CD4-positive, alpha-beta T cell (primary cell): ENCODE measurements around the gene EHD3. TPM values are rescaled to one million over a fixed set of nuclear protein-coding genes. Genes with fewer than 3 reads are reported as not detected.

Experiments used
- ATAC-seq: fragments of 200-7000 bp; cut with Tn5 transposase; one replicate; pipeline ENCODE4 v1.10.0; 2022; ENCODE audit warnings: mild to moderate bottlenecking; ENCODE audit not compliant: poor library complexity
- CTCF ChIA-PET: fragments of 350-600 bp; sonication (Branson Sonifier 250); formaldehyde crosslinking; loops from one replicate; lab custom pipeline; 2021; ENCODE audit warnings: antibody characterized with exemption, inconsistent platforms; lab: Charles Lee
- POLR2A ChIA-PET: fragments of 350-600 bp; sonication (Branson Sonifier 250); formaldehyde crosslinking; loops from one replicate; lab custom pipeline; 2021; ENCODE audit warnings: antibody characterized with exemption, inconsistent platforms; lab: Charles Lee
- DNase-seq, 14 experiments: peaks; one replicate each; pipeline ENCODE4 v3.0.0-alpha.2; 2013 to 2020; ENCODE audit warnings: mixed read lengths in 2 of 14
- H3K27ac ChIP-seq, 2 donors: one replicate each; pipeline versions ENCODE4 v1.5.1 to v1.7.0; 2013; ENCODE audit warnings: low read length in 2 of 2, low read depth in 1 of 2, mild to moderate bottlenecking in 1 of 2
- H3K27me3 ChIP-seq, 2 experiments: 1 replicate in 1 of 2; 2 replicates in 1 of 2; pipeline versions ENCODE4 v1.6.1 to v1.7.0; 2013; ENCODE audit warnings: low read length in 2 of 2, control low read depth in 1 of 2, mild to moderate bottlenecking in 1 of 2, moderate library complexity in 1 of 2; ENCODE audit not compliant: insufficient read depth in 2 of 2, control insufficient read depth in 1 of 2
- H3K36me3 ChIP-seq: one replicate; pipeline ENCODE4 v1.6.1; 2013; ENCODE audit warnings: low read length, control low read depth; ENCODE audit not compliant: insufficient read depth
- H3K4me1 ChIP-seq: one replicate; pipeline ENCODE4 v1.6.1; 2013; ENCODE audit warnings: low read length, control low read depth; ENCODE audit not compliant: insufficient read depth
- H3K4me3 ChIP-seq: one replicate; pipeline ENCODE4 v1.5.1; 2013; ENCODE audit warnings: mild to moderate bottlenecking, low read length, moderate library complexity
- H3K9me3 ChIP-seq, 2 experiments: 1 replicate in 1 of 2; 2 replicates in 1 of 2; pipeline versions ENCODE4 v1.6.1 to v1.7.0; 2013; ENCODE audit warnings: low read length in 2 of 2, mild to moderate bottlenecking in 2 of 2, control low read depth in 1 of 2, moderate library complexity in 1 of 2; ENCODE audit not compliant: control insufficient read depth in 1 of 2, insufficient read depth in 1 of 2
- H3K27ac Mint-ChIP-seq: one replicate; pipeline ENCODE4 v1.8.0; 2020; ENCODE audit warnings: mixed read lengths
- H3K27me3 Mint-ChIP-seq: one replicate; pipeline ENCODE4 v1.8.0; 2021; ENCODE audit warnings: mixed read lengths
- H3K36me3 Mint-ChIP-seq: one replicate; pipeline ENCODE4 v1.8.0; 2021; ENCODE audit warnings: low read depth, mixed read lengths
- H3K4me1 Mint-ChIP-seq: one replicate; pipeline ENCODE4 v1.8.0; 2021; ENCODE audit warnings: low read depth, mixed read lengths
- H3K4me3 Mint-ChIP-seq: one replicate; pipeline ENCODE4 v1.8.0; 2020; ENCODE audit warnings: mild to moderate bottlenecking, mixed read lengths
- H3K9me3 Mint-ChIP-seq: one replicate; pipeline ENCODE4 v1.8.0; 2020; ENCODE audit warnings: mixed read lengths
- intact Hi-C, 2 experiments: fragments of 100-400 bp; cut with DNase I in 1 of 2; cut with micrococcal nuclease in 1 of 2; formaldehyde crosslinking; loops; one replicate each; pipeline versions ENCODE4 v1.15.1 to v1.9.0; 2023 to 2025; cut with DNase I, micrococcal nuclease
- total RNA-seq, 174 experiments: library from RNA in 2 of 174; stranded (reverse) in 2 of 174; gene quantifications; one replicate each; pipeline ENCODE4 v1.2.3 and lab custom pipeline; 2021 to 2026
- TF ChIP-seq, protein P1 (sequence below): fragments of 200-600 bp; IDR thresholded peaks from one replicate; pipeline ENCODE4 v1.8.0; 2022; ENCODE audit warnings: antibody characterized with exemption, mild to moderate bottlenecking

The EHD3 gene
- total RNA-seq, 2 experiments from 2014 or later: 1.4 to 1.7 TPM

- no peak for DNase-seq
- Histone ChIP-seq H3K4me3 (no peak overlapping the region), H3K4me1 (no peaks in the 10 kb centered on the region), H3K27ac (no peak overlapping the region), H3K9me3 (no peaks in the 10 kb centered on the region), H3K36me3 (no peaks in the 10 kb centered on the region), H3K27me3 (no peaks in the 10 kb centered on the region)
- Mint-ChIP-seq H3K27ac (no peak overlapping the region), H3K27me3 (no peaks in the 10 kb centered on the region), H3K4me3 (no peak overlapping the region), H3K9me3 (no peaks in the 10 kb centered on the region), H3K4me1 (no peaks in the 10 kb centered on the region), H3K36me3 (no peaks in the 10 kb centered on the region)
- CTCF ChIA-PET: no interaction called here
- ATAC-seq: no peak
- intact Hi-C loops: no loop called here
- TF ChIP-seq, protein P1, sequence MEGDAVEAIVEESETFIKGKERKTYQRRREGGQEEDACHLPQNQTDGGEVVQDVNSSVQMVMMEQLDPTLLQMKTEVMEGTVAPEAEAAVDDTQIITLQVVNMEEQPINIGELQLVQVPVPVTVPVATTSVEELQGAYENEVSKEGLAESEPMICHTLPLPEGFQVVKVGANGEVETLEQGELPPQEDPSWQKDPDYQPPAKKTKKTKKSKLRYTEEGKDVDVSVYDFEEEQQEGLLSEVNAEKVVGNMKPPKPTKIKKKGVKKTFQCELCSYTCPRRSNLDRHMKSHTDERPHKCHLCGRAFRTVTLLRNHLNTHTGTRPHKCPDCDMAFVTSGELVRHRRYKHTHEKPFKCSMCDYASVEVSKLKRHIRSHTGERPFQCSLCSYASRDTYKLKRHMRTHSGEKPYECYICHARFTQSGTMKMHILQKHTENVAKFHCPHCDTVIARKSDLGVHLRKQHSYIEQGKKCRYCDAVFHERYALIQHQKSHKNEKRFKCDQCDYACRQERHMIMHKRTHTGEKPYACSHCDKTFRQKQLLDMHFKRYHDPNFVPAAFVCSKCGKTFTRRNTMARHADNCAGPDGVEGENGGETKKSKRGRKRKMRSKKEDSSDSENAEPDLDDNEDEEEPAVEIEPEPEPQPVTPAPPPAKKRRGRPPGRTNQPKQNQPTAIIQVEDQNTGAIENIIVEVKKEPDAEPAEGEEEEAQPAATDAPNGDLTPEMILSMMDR: no peak
- POLR2A ChIA-PET: no interaction called here
These were observed 22.8 kb downstream of the EHD3 start for GRCh38 chr2:31256611-31257382.

DNA sequence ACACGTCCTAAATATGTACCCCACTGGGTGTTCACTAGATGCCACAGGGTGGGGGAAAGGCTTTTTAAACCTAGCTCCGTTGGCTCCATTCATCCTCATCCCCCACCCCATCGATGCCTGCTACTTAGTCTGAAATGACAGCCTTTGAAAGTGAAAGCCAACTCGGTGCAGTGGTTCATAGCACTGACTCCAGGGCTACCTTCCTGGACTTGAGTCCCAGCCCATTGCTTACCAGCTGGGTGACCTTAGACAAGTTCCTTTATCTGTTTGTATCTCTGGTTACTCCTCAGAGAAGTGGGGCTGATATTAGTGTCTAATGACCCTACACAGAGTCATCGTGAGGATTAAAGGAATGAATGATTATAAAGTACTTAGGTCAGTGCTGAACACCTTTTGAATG lies 24.4 kb downstream of the EHD3 start:
- Histone ChIP-seq H3K27me3 (no peaks in the 10 kb centered on the region), H3K27ac (no peak overlapping the region), H3K4me1 (no peaks in the 10 kb centered on the region), H3K4me3 (no peak overlapping the region), H3K9me3 (no peaks in the 10 kb centered on the region), H3K36me3 (no peaks in the 10 kb centered on the region)
- Mint-ChIP-seq H3K4me3 (no peak overlapping the region), H3K36me3 (no peaks in the 10 kb centered on the region), H3K9me3 (no peaks in the 10 kb centered on the region), H3K4me1 (no peaks in the 10 kb centered on the region), H3K27ac (no peak overlapping the region), H3K27me3 (no peaks in the 10 kb centered on the region)
- ATAC-seq (no peak), DNase-seq (no peak)
- intact Hi-C loops: no loop called here
- TF ChIP-seq, protein P1: no peak
- ChIA-PET CTCF (no interaction called here), POLR2A (no interaction called here)

DNA sequence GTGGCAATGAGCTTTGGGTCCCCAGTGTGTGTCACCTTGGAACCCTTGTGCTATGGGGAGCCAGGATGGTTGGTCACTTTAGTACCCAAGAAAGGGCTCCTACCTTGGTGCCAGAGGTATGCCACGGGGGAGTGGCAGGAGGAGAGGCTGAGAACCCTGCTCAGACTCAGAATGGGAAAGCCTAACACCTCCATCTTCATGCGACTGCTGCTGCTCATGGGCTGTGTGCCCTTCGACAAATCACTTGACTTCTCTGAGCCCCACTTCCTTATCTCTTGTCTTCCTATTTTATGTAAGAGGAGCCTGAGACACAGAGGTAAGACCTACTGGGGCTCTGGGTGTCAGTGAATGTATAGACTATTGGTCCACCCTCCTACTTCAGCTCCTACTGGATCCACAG lies 25.1 kb downstream of the EHD3 start:
- no peaks in the 10 kb centered on the region for H3K4me1 Mint-ChIP-seq
- no peak overlapping the region for H3K27ac Mint-ChIP-seq
- Histone ChIP-seq H3K4me1 (no peaks in the 10 kb centered on the region), H3K9me3 (no peaks in the 10 kb centered on the region), H3K4me3 (no peak overlapping the region), H3K27ac (no peak overlapping the region), H3K27me3 (no peaks in the 10 kb centered on the region), H3K36me3 (no peaks in the 10 kb centered on the region)
- DNase-seq (no peak), ATAC-seq (no peak)
- ChIA-PET CTCF (no interaction called here), POLR2A (no interaction called here)
- intact Hi-C loops: no loop called here
- H3K27me3 Mint-ChIP-seq: no peaks in the 10 kb centered on the region
- H3K36me3 Mint-ChIP-seq: no peaks in the 10 kb centered on the region
- no peaks in the 10 kb centered on the region for H3K9me3 Mint-ChIP-seq
- TF ChIP-seq, protein P1: no peak
- H3K4me3 Mint-ChIP-seq: no peak overlapping the region
